Measurements from ENCODE around the gene IFNA17. TPM values are rescaled to one million over a fixed set of nuclear protein-coding genes. Genes with fewer than 3 reads are reported as not detected.
"Not testable (repeated sequence)": the region's sequence is repeated elsewhere in the genome, so short reads cannot be mapped to it uniquely, and the experiment has no call there.

The IFNA17 gene
- total and polyA plus RNA-seq, 3 donors from 2014 or later: not detected

- Histone ChIP-seq H3K4me1 (no peaks in the 10 kb centered on the region), H3K27me3 (no peaks in the 10 kb centered on the region), H3K4me3 (no peak overlapping the region), H3K36me3 (ENCODE audit: low read depth, missing control alignments) (no peaks in the 10 kb centered on the region), H3K27ac (no peak overlapping the region), H3K9me3 (no peaks in the 10 kb centered on the region)
- no peak for DNase-seq
- no peak for TF ChIP-seq POLR2A (IDR thresholded peaks at IDR 0.05)
- TF ChIP-seq, protein P1, sequence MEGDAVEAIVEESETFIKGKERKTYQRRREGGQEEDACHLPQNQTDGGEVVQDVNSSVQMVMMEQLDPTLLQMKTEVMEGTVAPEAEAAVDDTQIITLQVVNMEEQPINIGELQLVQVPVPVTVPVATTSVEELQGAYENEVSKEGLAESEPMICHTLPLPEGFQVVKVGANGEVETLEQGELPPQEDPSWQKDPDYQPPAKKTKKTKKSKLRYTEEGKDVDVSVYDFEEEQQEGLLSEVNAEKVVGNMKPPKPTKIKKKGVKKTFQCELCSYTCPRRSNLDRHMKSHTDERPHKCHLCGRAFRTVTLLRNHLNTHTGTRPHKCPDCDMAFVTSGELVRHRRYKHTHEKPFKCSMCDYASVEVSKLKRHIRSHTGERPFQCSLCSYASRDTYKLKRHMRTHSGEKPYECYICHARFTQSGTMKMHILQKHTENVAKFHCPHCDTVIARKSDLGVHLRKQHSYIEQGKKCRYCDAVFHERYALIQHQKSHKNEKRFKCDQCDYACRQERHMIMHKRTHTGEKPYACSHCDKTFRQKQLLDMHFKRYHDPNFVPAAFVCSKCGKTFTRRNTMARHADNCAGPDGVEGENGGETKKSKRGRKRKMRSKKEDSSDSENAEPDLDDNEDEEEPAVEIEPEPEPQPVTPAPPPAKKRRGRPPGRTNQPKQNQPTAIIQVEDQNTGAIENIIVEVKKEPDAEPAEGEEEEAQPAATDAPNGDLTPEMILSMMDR (IDR thresholded peaks at IDR 0.05): no peak
- 56 to 77% methylated on average over 1 of the region's 1 CpG for WGBS, 2 donors
- intact Hi-C loops (cut with DNase I; ENCODE audit: low total_unique reads): no loop called here
These were observed 23.2 kb upstream of the IFNA17 start for GRCh38 chr9:21251190-21251589.

- DNase-seq: no peak
- no peak for TF ChIP-seq POLR2A (IDR thresholded peaks at IDR 0.05)
- TF ChIP-seq, protein P1 (IDR thresholded peaks at IDR 0.05): no peak
- 67 to 69% methylated on average over 2 of the region's 2 CpGs for WGBS, 2 donors
- Histone ChIP-seq H3K36me3 (ENCODE audit: low read depth, missing control alignments) (no peaks in the 10 kb centered on the region), H3K27me3 (no peaks in the 10 kb centered on the region), H3K4me1 (no peaks in the 10 kb centered on the region), H3K4me3 (no peak overlapping the region), H3K27ac (no peak overlapping the region), H3K9me3 (no peaks in the 10 kb centered on the region)
- intact Hi-C loops (cut with DNase I; ENCODE audit: low total_unique reads): no loop called here
These were observed 16.8 kb upstream of the IFNA17 start for GRCh38 chr9:21244836-21245235.

DNA sequence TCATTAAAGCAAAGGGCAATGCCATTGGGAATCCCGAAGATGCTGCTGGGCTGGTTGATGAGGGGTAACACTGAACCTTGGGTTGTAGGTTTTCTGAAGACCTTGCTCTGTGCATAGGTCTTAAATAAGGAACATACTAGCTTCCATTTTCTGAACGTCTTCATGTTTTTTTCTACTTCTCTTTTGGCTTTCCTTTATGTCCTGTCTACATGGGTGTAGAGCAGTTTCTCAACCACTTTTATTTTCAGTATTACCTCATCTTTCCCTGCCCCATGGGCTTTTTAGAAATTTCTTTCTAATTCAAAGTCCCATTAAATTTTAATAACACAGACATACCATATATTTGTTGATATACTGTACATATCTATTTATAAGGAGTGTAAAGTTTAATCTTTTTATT lies 11.9 kb upstream of the IFNA17 start, which contains the start of gene IFNA14:
Gene IFNA14, minus strand, starts transcription at position 95 of the 400 bp plus-strand sequence. Its CDS starts 70 bp downstream, at position 25.
- no peak for DNase-seq
- 90 to 91% methylated on average over 2 of the region's 2 CpGs for WGBS, 2 donors
- Histone ChIP-seq H3K27me3 (no peaks in the 10 kb centered on the region), H3K27ac (no peak within 1 kb of the TSS), H3K4me1 (no peaks in the 10 kb centered on the region), H3K9me3 (no peaks in the 10 kb centered on the region), H3K36me3 (ENCODE audit: low read depth, missing control alignments) (no peaks in the 10 kb centered on the region), H3K4me3 (no peak within 1 kb of the TSS)
- intact Hi-C loops (cut with DNase I; ENCODE audit: low total_unique reads): no loop called here
- TF ChIP-seq, protein P1 (IDR thresholded peaks at IDR 0.05): no peak
- no peak for TF ChIP-seq POLR2A (IDR thresholded peaks at IDR 0.05)

DNA sequence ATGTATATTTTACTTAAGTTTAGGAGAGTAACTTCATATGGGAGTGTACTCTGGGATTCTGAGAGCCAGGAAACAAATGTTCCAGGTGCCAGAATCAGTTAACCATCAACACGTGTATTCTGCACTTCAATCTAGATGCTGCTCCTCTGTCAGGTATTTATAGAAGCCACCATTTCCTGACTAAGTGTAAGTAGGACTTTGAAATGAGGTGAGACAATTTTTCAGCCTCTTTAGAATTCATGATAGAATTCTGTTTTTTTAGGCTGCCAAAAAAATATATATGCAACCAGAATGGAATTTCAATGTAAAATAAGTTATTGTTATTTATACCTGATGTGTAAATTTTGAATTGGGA lies 8.3 kb upstream of the IFNA17 start:
- H3K27ac ChIP-seq; H3K27me3 ChIP-seq; DNase-seq; H3K36me3 ChIP-seq (ENCODE audit: low read depth, missing control alignments); intact Hi-C loops (cut with DNase I; ENCODE audit: low total_unique reads); H3K4me3 ChIP-seq; H3K9me3 ChIP-seq; H3K4me1 ChIP-seq: not testable (repeated sequence)
- WGBS, 2 donors: 28 to 35% methylated on average over 1 of the region's 1 CpG

- peak; percentile 58 for DNase-seq
- 47 to 57% methylated on average over 8 of the region's 8 CpGs for WGBS, 2 donors
- intact Hi-C loops (cut with DNase I; ENCODE audit: low total_unique reads): not testable (repeated sequence)
These were observed 7.7 kb upstream of the IFNA17 start for GRCh38 chr9:21235468-21236359.

More at GRCh38 chr9:21235468-21236359, 7.7 kb upstream of the IFNA17 start:
- not testable (repeated sequence) for H3K27me3 ChIP-seq; H3K9me3 ChIP-seq; H3K36me3 ChIP-seq (ENCODE audit: low read depth, missing control alignments); H3K27ac ChIP-seq; H3K4me1 ChIP-seq; H3K4me3 ChIP-seq
- TF ChIP-seq, protein P1 (IDR thresholded peaks at IDR 0.05): peak in 1 of 3 experiments; percentile 19

Measured in testis (tissue), 3 donors.